RKO (cell line): ENCODE measurements around the gene NDUFV3.
"Not testable (repeated sequence)": the region's sequence is repeated elsewhere in the genome, so short reads cannot be mapped to it uniquely, and the experiment has no call there.

Experiments
- DNase-seq: peaks from one replicate; pipeline ENCODE4 v3.0.0-alpha.2; 2016; ENCODE audit warnings: low spot score

The NDUFV3 gene

GRCh38 chr21:42900446-42900845, 7.3 kb downstream of the NDUFV3 start:
- DNase-seq, result no peak

GRCh38 chr21:42903817-42904216, 10.7 kb downstream of the NDUFV3 start:
- DNase-seq, result no peak

GRCh38 chr21:42905195-42905594, 12.1 kb downstream of the NDUFV3 start:
- no peak for DNase-seq

GRCh38 chr21:42906233-42906632, 13.1 kb downstream of the NDUFV3 start:
- DNase-seq, result no peak

- not testable (repeated sequence) for DNase-seq
Observed at GRCh38 chr21:42908484-42908883, 15.4 kb downstream of the NDUFV3 start.

- not testable (repeated sequence) for DNase-seq
Observed at GRCh38 chr21:42911920-42912319, 18.8 kb downstream of the NDUFV3 start.

- no peak for DNase-seq
Observed at GRCh38 chr21:42913476-42913875, 20.4 kb downstream of the NDUFV3 start.

GRCh38 chr21:42918291-42918690, 25.2 kb downstream of the NDUFV3 start:
- no peak for DNase-seq

- no peak for DNase-seq
Observed at GRCh38 chr21:42921927-42922326, 28.8 kb downstream of the NDUFV3 start.

GRCh38 chr21:42922918-42923317, 29.8 kb downstream of the NDUFV3 start:
- no peak for DNase-seq

GRCh38 chr21:42923553-42924432, 30.7 kb downstream of the NDUFV3 start:
- peak; percentile 76 for DNase-seq

GRCh38 chr21:42924433-42924751, 31.3 kb downstream of the NDUFV3 start:
- DNase-seq, result no peak

GRCh38 chr21:42925114-42925926, 32.2 kb downstream of the NDUFV3 start, which contains the start of gene ERVH48-1:
Gene ERVH48-1 (minus strand): TSS chr21:42925630. CDS start chr21:42919006, 6,624 bp downstream.
- no peak for DNase-seq

GRCh38 chr21:42927474-42928200, 34.5 kb downstream of the NDUFV3 start:
- not testable (repeated sequence) for DNase-seq

- no peak for DNase-seq
Observed at GRCh38 chr21:42929969-42930368, 36.9 kb downstream of the NDUFV3 start.

- DNase-seq, result no peak
Observed at GRCh38 chr21:42931560-42932235, 38.6 kb downstream of the NDUFV3 start.

- DNase-seq, result not testable (repeated sequence)
Observed at GRCh38 chr21:42932378-42933136, 39.4 kb downstream of the NDUFV3 start.

GRCh38 chr21:42933137-42933970, 40.2 kb downstream of the NDUFV3 start:
- DNase-seq, result not testable (repeated sequence)

- DNase-seq, result not testable (repeated sequence)
Observed at GRCh38 chr21:42933973-42934372, 40.9 kb downstream of the NDUFV3 start.

GRCh38 chr21:42936360-42936759, 43.3 kb downstream of the NDUFV3 start:
- DNase-seq, result not testable (repeated sequence)
